DMS 273 (cell line): ENCODE results near the gene HERC2.
"Not testable (repeated sequence)": the region's sequence is repeated elsewhere in the genome, so short reads cannot be mapped to it uniquely, and the experiment has no call there.

Experiments used
- DNase-seq: peaks from one replicate; lab custom pipeline; 2025; ENCODE audit not compliant: unreplicated experiment; lab: John Stamatoyannopoulos, UW

HERC2 gene

GRCh38 chr15:28274635-28275034 lies 47.3 kb downstream of the HERC2 start:
- DNase-seq: no peak

GRCh38 chr15:28273873-28274610 lies 47.9 kb downstream of the HERC2 start:
- DNase-seq: no peak

- DNase-seq: no peak
These were observed 48.5 kb downstream of the HERC2 start for GRCh38 chr15:28273468-28273867.

- no peak for DNase-seq
These were observed 49.4 kb downstream of the HERC2 start for GRCh38 chr15:28272587-28272986.

GRCh38 chr15:28271697-28272260 lies 50.2 kb downstream of the HERC2 start:
- DNase-seq: no peak

GRCh38 chr15:28269097-28269496 lies 52.9 kb downstream of the HERC2 start:
- DNase-seq: no peak

GRCh38 chr15:28267727-28268126 lies 54.3 kb downstream of the HERC2 start:
- DNase-seq: no peak

- DNase-seq: no peak
These were observed 56.5 kb downstream of the HERC2 start for GRCh38 chr15:28265334-28266019.

GRCh38 chr15:28264166-28264565 lies 57.8 kb downstream of the HERC2 start:
- no peak for DNase-seq

GRCh38 chr15:28262438-28262837 lies 59.5 kb downstream of the HERC2 start:
- DNase-seq: no peak

GRCh38 chr15:28260722-28261121 lies 61.3 kb downstream of the HERC2 start:
- DNase-seq: peak; percentile 2

- no peak for DNase-seq
These were observed 61.7 kb downstream of the HERC2 start for GRCh38 chr15:28260317-28260716.

- DNase-seq: no peak
These were observed 66.0 kb downstream of the HERC2 start for GRCh38 chr15:28255965-28256364.

- DNase-seq: no peak
These were observed 69.1 kb downstream of the HERC2 start for GRCh38 chr15:28252831-28253230.

- DNase-seq: no peak
These were observed 75.4 kb downstream of the HERC2 start for GRCh38 chr15:28246605-28247004.

GRCh38 chr15:28243901-28244300 lies 78.1 kb downstream of the HERC2 start:
- DNase-seq: no peak

- DNase-seq: no peak
These were observed 78.6 kb downstream of the HERC2 start for GRCh38 chr15:28243399-28243798.

- not testable (repeated sequence) for DNase-seq
These were observed 83.7 kb downstream of the HERC2 start for GRCh38 chr15:28238296-28238695.

- DNase-seq: not testable (repeated sequence)
These were observed 90.2 kb downstream of the HERC2 start for GRCh38 chr15:28231743-28232142.

- DNase-seq: not testable (repeated sequence)
These were observed 90.6 kb downstream of the HERC2 start for GRCh38 chr15:28231336-28231735.

- not testable (repeated sequence) for DNase-seq
These were observed 92.9 kb downstream of the HERC2 start for GRCh38 chr15:28228990-28229640.

- DNase-seq: no peak
These were observed 93.9 kb downstream of the HERC2 start for GRCh38 chr15:28228096-28228495.
